ENCODE data around the gene PLEKHB2. TPM values are rescaled to one million over a fixed set of nuclear protein-coding genes. Genes with fewer than 3 reads are reported as not detected.
A peak's percentile ranks its signal among the peaks of the same experiment; 100 is the strongest.

The PLEKHB2 gene
- total and polyA plus RNA-seq, 8 donors, result 7.8 to 28.3 (median 18.4) TPM

DNA sequence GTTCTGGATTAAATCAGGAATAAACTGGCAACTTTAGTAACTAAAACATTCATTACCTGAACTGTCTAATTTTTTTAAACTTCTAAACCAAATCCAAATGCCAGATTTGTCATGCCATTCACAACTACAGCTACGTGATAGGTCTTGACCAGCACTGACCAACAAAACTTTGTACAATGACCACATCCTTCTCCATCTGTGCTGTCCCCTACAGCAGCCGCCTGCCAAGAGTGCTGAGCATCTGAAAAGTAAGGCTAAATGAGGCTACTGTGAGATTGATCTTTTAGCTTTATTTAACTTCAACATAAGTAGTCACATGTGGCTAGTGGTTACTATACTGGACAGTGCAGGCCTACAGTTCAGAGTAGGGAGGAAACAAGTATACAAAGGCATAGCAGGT lies 19.5 kb upstream of the PLEKHB2 start:
- DNase-seq (no peak), ATAC-seq (peak in 1 of 4 donors; percentile 42), FAIRE-seq (no peak)
- H3K4me1 ChIP-seq, result no peaks in the 10 kb centered on the region
- H3K9me3 ChIP-seq, result no peaks in the 10 kb centered on the region
- TF ChIP-seq, protein P1, sequence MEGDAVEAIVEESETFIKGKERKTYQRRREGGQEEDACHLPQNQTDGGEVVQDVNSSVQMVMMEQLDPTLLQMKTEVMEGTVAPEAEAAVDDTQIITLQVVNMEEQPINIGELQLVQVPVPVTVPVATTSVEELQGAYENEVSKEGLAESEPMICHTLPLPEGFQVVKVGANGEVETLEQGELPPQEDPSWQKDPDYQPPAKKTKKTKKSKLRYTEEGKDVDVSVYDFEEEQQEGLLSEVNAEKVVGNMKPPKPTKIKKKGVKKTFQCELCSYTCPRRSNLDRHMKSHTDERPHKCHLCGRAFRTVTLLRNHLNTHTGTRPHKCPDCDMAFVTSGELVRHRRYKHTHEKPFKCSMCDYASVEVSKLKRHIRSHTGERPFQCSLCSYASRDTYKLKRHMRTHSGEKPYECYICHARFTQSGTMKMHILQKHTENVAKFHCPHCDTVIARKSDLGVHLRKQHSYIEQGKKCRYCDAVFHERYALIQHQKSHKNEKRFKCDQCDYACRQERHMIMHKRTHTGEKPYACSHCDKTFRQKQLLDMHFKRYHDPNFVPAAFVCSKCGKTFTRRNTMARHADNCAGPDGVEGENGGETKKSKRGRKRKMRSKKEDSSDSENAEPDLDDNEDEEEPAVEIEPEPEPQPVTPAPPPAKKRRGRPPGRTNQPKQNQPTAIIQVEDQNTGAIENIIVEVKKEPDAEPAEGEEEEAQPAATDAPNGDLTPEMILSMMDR (IDR thresholded peaks at IDR 0.05), result no peak
- 67 to 79% methylated on average over 2 of the region's 2 CpGs for whole genome bisulfite sequencing, 2 donors
- no peak overlapping the region for H3K27ac ChIP-seq
- no peak overlapping the region for H3K4me3 ChIP-seq
- peaks cover 0 to 32% (median 10%) of the 10 kb centered on the region in 3 donors for H3K36me3 ChIP-seq
- no peaks in the 10 kb centered on the region for H3K27me3 ChIP-seq
- intact Hi-C loops (cut with DNase I), result no loop called here

DNA sequence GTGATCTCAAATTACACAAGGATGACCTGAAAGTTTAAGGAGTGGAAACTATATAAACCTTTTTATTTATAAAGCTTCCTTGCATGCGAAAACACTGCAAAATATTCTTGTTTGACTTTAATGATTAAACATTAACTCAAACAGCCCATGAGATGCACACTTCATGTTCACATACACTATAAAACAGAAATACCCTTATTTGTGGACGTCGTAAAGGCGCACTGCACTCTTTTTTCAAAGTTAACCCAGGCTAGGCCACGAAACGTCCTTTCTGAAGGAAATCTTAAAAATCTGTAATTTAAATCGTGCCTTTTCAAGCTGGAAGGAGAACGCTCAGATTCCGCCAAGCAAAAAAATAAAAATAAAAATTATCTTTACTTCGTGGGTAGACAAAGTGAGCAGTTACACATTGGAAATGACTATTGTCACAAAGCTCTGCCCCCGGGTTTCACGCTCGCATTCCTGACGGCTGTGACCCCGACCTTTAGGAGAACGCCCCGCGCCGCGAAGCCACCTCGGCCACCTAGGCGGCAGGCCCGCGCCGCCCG lies 12.6 kb upstream of the PLEKHB2 start:
- peak overlapping the region; percentile 65 to 85 (median 76) for H3K4me3 ChIP-seq
- H3K4me1 ChIP-seq, result peaks cover 0 to 18% (median 0%) of the 10 kb centered on the region in 3 donors
- TF ChIP-seq, protein P1 (IDR thresholded peaks at IDR 0.05), result no peak
- ATAC-seq (no peak), DNase-seq (no peak), FAIRE-seq (peak; percentile 65)
- H3K27ac ChIP-seq, result peak overlapping the region; percentile 81 to 98 (median 97)
- 1% methylated on average over 26 of the region's 26 CpGs for WGBS, 2 donors
- no peaks in the 10 kb centered on the region for H3K9me3 ChIP-seq
- intact Hi-C loops (cut with DNase I), result no loop called here
- H3K36me3 ChIP-seq, result peaks cover 0 to 10% (median 3%) of the 10 kb centered on the region in 3 donors
- no peaks in the 10 kb centered on the region for H3K27me3 ChIP-seq

DNA sequence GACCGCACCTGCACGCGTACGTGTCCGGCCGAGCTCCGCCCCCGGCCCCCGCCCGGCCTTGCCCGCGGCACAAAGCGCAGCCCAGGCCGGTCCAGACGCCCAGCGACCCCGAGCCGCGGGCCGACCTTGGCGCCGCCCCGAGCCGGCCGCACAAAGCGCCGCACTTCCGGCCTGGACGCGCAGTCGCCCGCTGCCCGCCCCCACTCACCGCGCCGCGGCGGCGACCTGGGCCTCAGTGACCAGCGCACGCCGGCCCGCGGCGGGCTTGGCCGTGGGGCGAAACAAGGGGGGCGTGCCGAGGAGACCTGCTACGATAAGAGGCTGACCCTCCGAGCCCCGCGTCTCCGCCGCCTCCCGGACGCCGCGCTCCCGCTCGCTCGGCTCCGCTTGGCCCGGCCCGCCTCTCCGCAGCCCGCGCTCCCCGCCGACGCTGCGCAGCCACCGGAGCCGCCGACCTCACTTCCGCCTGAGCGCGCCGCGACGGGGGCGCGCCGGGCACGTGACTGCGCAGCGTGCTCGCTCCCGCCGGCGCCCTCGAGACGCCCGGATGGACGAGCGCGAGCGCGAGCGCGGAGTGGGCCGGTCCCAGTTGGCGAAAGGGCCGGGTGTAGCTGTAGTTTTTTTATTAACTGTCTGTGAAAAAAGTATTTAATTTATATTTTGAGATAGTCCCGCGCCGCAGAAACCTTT lies 12.0 kb upstream of the PLEKHB2 start, which contains the start of gene FAM168B:
Gene FAM168B, minus strand, starts transcription at position 455 of the 690 bp plus-strand sequence. CDS start 10,814 bp downstream, outside the sequence.
- intact Hi-C loops (cut with DNase I), result no loop called here
- no peak for FAIRE-seq
- peak within 1 kb of the TSS; percentile 65 to 85 (median 76) for H3K4me3 ChIP-seq
- H3K36me3 ChIP-seq, result peaks cover 0 to 4% (median 0%) of the 10 kb centered on the region in 3 donors
- H3K27ac ChIP-seq, result peak within 1 kb of the TSS; percentile 81 to 98 (median 97)
- TF ChIP-seq, protein P1 (IDR thresholded peaks at IDR 0.05), result no peak
- ATAC-seq, result peak; percentile 95 to 98 (median 96)
- H3K9me3 ChIP-seq, result no peaks in the 10 kb centered on the region
- H3K4me1 ChIP-seq, result peaks cover 0 to 18% (median 0%) of the 10 kb centered on the region in 3 donors
- WGBS, 2 donors, result 0 to 1% methylated on average over 83 to 107 of the region's 107 CpGs
- no peaks in the 10 kb centered on the region for H3K27me3 ChIP-seq
- DNase-seq, result peak; percentile 85 to 96 (median 90)

DNA sequence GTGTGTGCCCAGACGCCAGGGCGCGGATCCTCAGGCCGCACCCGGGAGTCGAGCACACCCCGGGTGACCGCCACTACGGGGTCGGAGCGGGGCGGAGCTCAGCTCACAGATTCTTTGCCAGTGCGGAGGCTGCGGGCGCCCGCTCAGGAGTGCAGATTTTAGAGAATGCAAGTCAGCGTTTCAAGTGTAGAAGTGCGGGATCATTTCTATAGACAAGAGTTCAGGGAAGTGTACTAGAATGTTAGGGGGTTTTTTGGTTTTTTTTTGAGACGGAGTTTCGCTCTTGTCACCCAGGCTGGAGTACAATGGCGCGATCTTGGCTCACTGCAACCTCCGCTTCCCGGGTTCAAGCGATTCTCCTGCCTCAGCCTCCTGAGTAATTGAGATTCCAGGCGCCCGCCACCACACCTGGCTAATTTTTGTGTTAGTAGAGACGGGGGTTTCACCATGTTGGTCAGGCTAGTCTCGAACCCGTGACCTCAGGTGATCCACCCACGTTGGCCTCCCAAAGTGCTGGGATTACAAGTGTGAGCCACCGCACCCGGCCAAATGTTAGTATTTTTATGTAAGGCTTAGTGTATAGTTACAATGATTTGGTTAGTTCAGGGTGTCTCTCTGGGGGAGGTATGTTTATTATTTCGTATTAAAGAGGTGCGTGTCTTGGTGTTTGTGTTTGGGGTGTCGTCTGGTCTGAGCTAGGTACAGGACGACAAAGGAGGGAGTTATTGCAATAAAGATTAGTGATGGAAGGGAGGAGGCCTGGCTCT lies 11.3 kb upstream of the PLEKHB2 start:
- Histone ChIP-seq H3K4me3 (peak overlapping the region; percentile 65 to 85 (median 76)), H3K27ac (peak overlapping the region; percentile 81 to 98 (median 97)), H3K4me1 (peaks cover 0 to 18% (median 0%) of the 10 kb centered on the region in 3 donors), H3K9me3 (no peaks in the 10 kb centered on the region), H3K27me3 (no peaks in the 10 kb centered on the region), H3K36me3 (no peaks in the 10 kb centered on the region)
- no peak for FAIRE-seq
- DNase-seq, result peak in 2 of 6 donors; percentile 26
- intact Hi-C loops (cut with DNase I), result no loop called here
- TF ChIP-seq, protein P1 (IDR thresholded peaks at IDR 0.05), result no peak
- whole genome bisulfite sequencing, 2 donors, result 3 to 4% methylated on average over 37 of the region's 37 CpGs
- peak; percentile 63 to 89 (median 78) for ATAC-seq

Measured in pancreas (tissue), 10 donors.